ENCODE results near the gene ACAA2. TPM values are rescaled to one million over a fixed set of nuclear protein-coding genes. Genes with fewer than 3 reads are reported as not detected.
"Not testable (repeated sequence)": the region's sequence is repeated elsewhere in the genome, so short reads cannot be mapped to it uniquely, and the experiment has no call there.

The ACAA2 gene
- total RNA-seq, 1 donor from 2014 or later = 50.6 TPM

DNA sequence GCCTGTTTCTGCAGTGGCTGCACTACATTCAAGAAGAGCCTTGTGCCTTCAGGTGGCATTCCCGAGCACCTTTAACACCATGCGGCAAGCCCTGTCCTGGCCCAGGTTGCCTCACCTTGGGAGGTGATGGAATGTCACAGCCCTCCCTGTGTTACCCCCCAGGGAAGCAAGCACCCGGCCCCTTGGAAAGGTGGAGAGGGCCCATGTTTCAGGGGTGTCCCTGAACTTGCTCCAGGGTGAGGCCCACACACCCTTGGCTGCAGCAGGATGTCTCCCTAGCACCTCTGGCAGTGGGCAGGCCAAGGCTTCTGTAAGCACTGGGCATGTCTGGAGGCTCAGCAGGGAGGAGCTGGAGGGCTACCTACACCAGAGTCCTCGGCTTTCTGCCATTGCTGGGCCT lies 29.3 kb upstream of the ACAA2 start:
- H3K27ac ChIP-seq = no peak overlapping the region
- no peak for TF ChIP-seq POLR2A (IDR thresholded peaks at IDR 0.05)
- TF ChIP-seq, protein P1, sequence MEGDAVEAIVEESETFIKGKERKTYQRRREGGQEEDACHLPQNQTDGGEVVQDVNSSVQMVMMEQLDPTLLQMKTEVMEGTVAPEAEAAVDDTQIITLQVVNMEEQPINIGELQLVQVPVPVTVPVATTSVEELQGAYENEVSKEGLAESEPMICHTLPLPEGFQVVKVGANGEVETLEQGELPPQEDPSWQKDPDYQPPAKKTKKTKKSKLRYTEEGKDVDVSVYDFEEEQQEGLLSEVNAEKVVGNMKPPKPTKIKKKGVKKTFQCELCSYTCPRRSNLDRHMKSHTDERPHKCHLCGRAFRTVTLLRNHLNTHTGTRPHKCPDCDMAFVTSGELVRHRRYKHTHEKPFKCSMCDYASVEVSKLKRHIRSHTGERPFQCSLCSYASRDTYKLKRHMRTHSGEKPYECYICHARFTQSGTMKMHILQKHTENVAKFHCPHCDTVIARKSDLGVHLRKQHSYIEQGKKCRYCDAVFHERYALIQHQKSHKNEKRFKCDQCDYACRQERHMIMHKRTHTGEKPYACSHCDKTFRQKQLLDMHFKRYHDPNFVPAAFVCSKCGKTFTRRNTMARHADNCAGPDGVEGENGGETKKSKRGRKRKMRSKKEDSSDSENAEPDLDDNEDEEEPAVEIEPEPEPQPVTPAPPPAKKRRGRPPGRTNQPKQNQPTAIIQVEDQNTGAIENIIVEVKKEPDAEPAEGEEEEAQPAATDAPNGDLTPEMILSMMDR (IDR thresholded peaks at IDR 0.05) = no peak
- TF ChIP-seq POLR2AphosphoS5 (IDR thresholded peaks at IDR 0.05; ENCODE audit: insufficient read depth in 1 of 2, low read depth in 1 of 2) = no peak
- intact Hi-C loops (cut with DNase I) = no loop called here
- DNase-seq (ENCODE audit: extremely low spot score in 2 of 2) = peak; percentile 40 to 85
- peaks cover 10% of the 10 kb centered on the region for H3K4me1 ChIP-seq
- H3K9me3 ChIP-seq = no peaks in the 10 kb centered on the region
- no peaks in the 10 kb centered on the region for H3K36me3 ChIP-seq
- H3K27me3 ChIP-seq = no peaks in the 10 kb centered on the region
- H3K4me3 ChIP-seq = no peak overlapping the region

- DNase-seq (ENCODE audit: extremely low spot score in 2 of 2) = peak in 1 of 2 donors; percentile 61
Observed at GRCh38 chr18:49841236-49842217, 28.2 kb upstream of the ACAA2 start.

GRCh38 chr18:49839012-49839411 lies 25.7 kb upstream of the ACAA2 start:
- Histone ChIP-seq H3K4me1 (no peaks in the 10 kb centered on the region), H3K27ac (no peak overlapping the region), H3K9me3 (no peaks in the 10 kb centered on the region), H3K27me3 (no peaks in the 10 kb centered on the region), H3K4me3 (no peak overlapping the region), H3K36me3 (peaks cover 0 to 5% of the 10 kb centered on the region in 2 donors)
- intact Hi-C loops (cut with DNase I) = no loop called here
- no peak for DNase-seq (ENCODE audit: extremely low spot score in 2 of 2)
- TF ChIP-seq, protein P1 (IDR thresholded peaks at IDR 0.05) = no peak
- TF ChIP-seq POLR2AphosphoS5 (IDR thresholded peaks at IDR 0.05; ENCODE audit: insufficient read depth in 1 of 2, low read depth in 1 of 2) (no peak), POLR2A (IDR thresholded peaks at IDR 0.05) (no peak)

More at GRCh38 chr18:49841236-49842217, 28.2 kb upstream of the ACAA2 start:
- no peak for TF ChIP-seq POLR2AphosphoS5 (IDR thresholded peaks at IDR 0.05; ENCODE audit: insufficient read depth in 1 of 2, low read depth in 1 of 2)
- TF ChIP-seq POLR2A (IDR thresholded peaks at IDR 0.05) = no peak
- TF ChIP-seq, protein P1 (IDR thresholded peaks at IDR 0.05) = no peak
- H3K36me3 ChIP-seq = peaks cover 0 to 5% of the 10 kb centered on the region in 2 donors
- peaks cover 10% of the 10 kb centered on the region for H3K4me1 ChIP-seq
- intact Hi-C loops (cut with DNase I) = no loop called here
- H3K9me3 ChIP-seq = no peaks in the 10 kb centered on the region
- H3K4me3 ChIP-seq = no peak overlapping the region
- no peak overlapping the region for H3K27ac ChIP-seq
- H3K27me3 ChIP-seq = no peaks in the 10 kb centered on the region

DNA sequence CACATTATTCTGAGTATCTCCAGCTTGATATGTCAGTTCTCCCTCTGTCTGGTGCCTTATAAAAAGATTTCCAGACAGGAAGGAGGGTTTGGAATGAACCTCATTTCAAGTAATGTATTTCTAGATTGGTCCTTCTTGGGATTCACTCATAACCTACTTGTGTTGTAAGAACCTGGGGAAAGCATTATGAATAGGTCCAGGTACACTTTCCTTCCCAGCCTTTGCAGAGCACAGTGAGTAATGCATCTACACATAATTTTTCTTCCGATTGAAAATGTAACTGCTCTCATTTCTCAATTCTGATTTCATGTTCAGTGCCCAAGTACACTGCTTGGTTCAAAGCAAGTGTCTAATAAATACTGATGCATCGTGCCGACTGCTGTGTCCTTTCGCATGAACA lies 25.0 kb upstream of the ACAA2 start:
- H3K27ac ChIP-seq = no peak overlapping the region
- TF ChIP-seq, protein P1 (IDR thresholded peaks at IDR 0.05) = no peak
- no peak for TF ChIP-seq POLR2A (IDR thresholded peaks at IDR 0.05)
- TF ChIP-seq POLR2AphosphoS5 (IDR thresholded peaks at IDR 0.05; ENCODE audit: insufficient read depth in 1 of 2, low read depth in 1 of 2) = no peak
- no peaks in the 10 kb centered on the region for H3K9me3 ChIP-seq
- no peak for DNase-seq (ENCODE audit: extremely low spot score in 2 of 2)
- no peaks in the 10 kb centered on the region for H3K4me1 ChIP-seq
- no peaks in the 10 kb centered on the region for H3K27me3 ChIP-seq
- peaks cover 0 to 5% of the 10 kb centered on the region in 2 donors for H3K36me3 ChIP-seq
- no peak overlapping the region for H3K4me3 ChIP-seq
- intact Hi-C loops (cut with DNase I) = no loop called here

DNA sequence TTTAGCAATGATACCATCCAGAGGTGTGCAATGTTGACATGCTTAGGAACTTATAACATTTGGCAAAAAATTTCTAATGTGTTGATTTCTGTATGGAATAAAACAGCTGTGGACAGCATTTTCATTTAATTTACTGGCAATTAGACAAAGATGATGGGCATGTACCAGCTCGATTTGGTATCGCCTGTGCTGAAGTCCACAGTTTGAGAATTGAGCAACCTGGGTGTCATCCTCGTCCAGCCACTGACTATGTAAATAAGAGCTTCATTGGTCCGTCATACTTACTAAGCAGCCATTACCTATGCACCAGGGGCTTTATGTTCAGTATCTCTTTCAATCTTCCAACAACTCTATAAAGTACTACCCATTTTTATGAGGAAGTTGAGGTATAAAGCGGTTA lies 24.6 kb upstream of the ACAA2 start:
- Histone ChIP-seq H3K9me3 (no peaks in the 10 kb centered on the region), H3K4me1 (no peaks in the 10 kb centered on the region)
- no peak for DNase-seq (ENCODE audit: extremely low spot score in 2 of 2)

DNA sequence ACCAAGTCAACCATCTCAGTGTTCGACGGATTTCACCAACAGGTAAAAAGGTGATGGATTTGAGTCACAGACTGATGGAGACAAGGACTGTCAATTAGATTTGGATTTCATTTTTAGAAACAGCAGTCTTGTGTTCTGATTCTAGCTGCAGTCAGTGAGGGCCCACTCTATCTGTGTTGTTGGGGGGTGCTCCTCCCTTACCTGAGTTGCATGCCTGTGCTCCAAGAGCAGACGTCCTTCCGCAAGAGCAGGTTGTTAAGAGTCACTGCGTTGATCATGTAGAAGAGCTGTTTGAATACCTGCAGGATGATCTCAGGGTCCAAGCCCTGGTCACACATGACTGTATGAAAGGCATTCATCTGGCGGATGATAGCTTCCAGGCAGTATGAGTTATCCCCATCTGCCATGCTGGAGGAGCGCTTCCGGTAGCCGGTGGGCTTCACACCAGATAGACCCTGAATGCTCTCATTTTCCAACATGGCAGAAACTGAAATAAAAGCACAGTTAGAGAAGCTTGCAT lies 24.0 kb upstream of the ACAA2 start:
- intact Hi-C loops (cut with DNase I); H3K27me3 ChIP-seq; H3K36me3 ChIP-seq; H3K9me3 ChIP-seq; H3K4me3 ChIP-seq; H3K4me1 ChIP-seq; DNase-seq (ENCODE audit: extremely low spot score in 2 of 2); H3K27ac ChIP-seq: not testable (repeated sequence)

More for the DNA sequence above, 24.6 kb upstream of the ACAA2 start:
- Histone ChIP-seq H3K27me3 (no peaks in the 10 kb centered on the region), H3K4me3 (no peak overlapping the region), H3K36me3 (peaks cover 0 to 5% of the 10 kb centered on the region in 2 donors), H3K27ac (no peak overlapping the region)
- intact Hi-C loops (cut with DNase I) = no loop called here
- TF ChIP-seq, protein P1 (IDR thresholded peaks at IDR 0.05) = no peak
- TF ChIP-seq POLR2AphosphoS5 (IDR thresholded peaks at IDR 0.05; ENCODE audit: insufficient read depth in 1 of 2, low read depth in 1 of 2) = no peak
- no peak for TF ChIP-seq POLR2A (IDR thresholded peaks at IDR 0.05)
